OCI-LY7 (cell line): Measurements from ENCODE around the gene ITSN1.
"Not testable (repeated sequence)": the region's sequence is repeated elsewhere in the genome, so short reads cannot be mapped to it uniquely, and the experiment has no call there.

Experiments used
- CTCF ChIP-seq: fragments of 200-600 bp; sonication (generic); conservative IDR thresholded peaks from 2 replicates; pipeline ENCODE4 v1.5.1; 2014; ENCODE audit warnings: mild to moderate bottlenecking, antibody characterized with exemption, low read length, moderate library complexity, mixed read lengths
- EZH2phosphoT487 ChIP-seq: fragments of 200-600 bp; sonication (generic); IDR thresholded peaks from 2 replicates; pipeline ENCODE4 v1.6.1; 2018; ENCODE audit warnings: low read depth, borderline replicate concordance, mild to moderate bottlenecking, mixed run types, antibody characterized with exemption, low read length, moderate library complexity, mixed read lengths

- not testable (repeated sequence) for TF ChIP-seq CTCF, EZH2phosphoT487
These were observed 146.1 kb downstream of the ITSN1 start for GRCh38 chr21:33788438-33788837.
